HEK293T (cell line): ENCODE data around the gene GATA3.

Source experiments
- BHLHE40 ChIP-seq: fragments of 450-650 bp; IDR thresholded peaks from 2 replicates; pipeline ENCODE4 v1.6.1; 2016; ENCODE audit warnings: mild to moderate bottlenecking, moderate library complexity, borderline replicate concordance
- CTBP1 ChIP-seq: fragments of 450-650 bp; IDR thresholded peaks from 2 replicates; pipeline ENCODE4 v1.6.1; 2016; ENCODE audit warnings: borderline replicate concordance
- ELF4 ChIP-seq: fragments of 450-650 bp; IDR thresholded peaks from 2 replicates; pipeline ENCODE4 v1.6.1; 2017; ENCODE audit warnings: antibody characterized with exemption
- FOXA1 ChIP-seq: fragments of 450-650 bp; IDR thresholded peaks from 2 replicates; pipeline ENCODE4 v1.6.1; 2016; ENCODE audit warnings: mild to moderate bottlenecking
- FOXM1 ChIP-seq: fragments of 450-650 bp; IDR thresholded peaks from 2 replicates; pipeline ENCODE4 v1.6.1; 2017; ENCODE audit warnings: mild to moderate bottlenecking, borderline replicate concordance
- PKNOX1 ChIP-seq: fragments of 450-650 bp; IDR thresholded peaks from 2 replicates; pipeline ENCODE4 v1.6.1; 2016
- SUZ12 ChIP-seq: fragments of 450-650 bp; IDR thresholded peaks from 2 replicates; pipeline ENCODE4 v1.6.1; 2016; ENCODE audit warnings: mild to moderate bottlenecking
- TARDBP ChIP-seq: fragments of 450-650 bp; IDR thresholded peaks from 2 replicates; pipeline ENCODE4 v1.6.1; 2016
- ZNF384 ChIP-seq: fragments of 450-650 bp; IDR thresholded peaks from 2 replicates; pipeline ENCODE4 v1.6.1; 2016

- TF ChIP-seq FOXM1 (no peak), FOXA1 (no peak), TARDBP (no peak), ELF4 (no peak), CTBP1 (no peak), PKNOX1 (no peak), SUZ12 (no peak), BHLHE40 (no peak), ZNF384 (no peak)
Measured at GRCh38 chr10:8114741-8115617, 60.5 kb downstream of the GATA3 start.
